Lung microvascular endothelial cell (primary cell): ENCODE results near the gene SLC35B2. TPM values are rescaled to one million over a fixed set of nuclear protein-coding genes. Genes with fewer than 3 reads are reported as not detected.

ENCODE experiments used
- DNase-seq, 2 donors: peaks; one replicate each; pipeline versions ENCODE4 v3.0.0 to v3.0.0-alpha.2; 2010; ENCODE audit warnings: low read depth in 2 of 2
- total RNA-seq: library from RNA; depleted of rRNA; stranded (reverse); fragments of >200 nt; gene quantifications from 2 replicates; pipeline ENCODE4 v1.2.1, GENCODE V29; 2014

Gene SLC35B2
- total RNA-seq, 1 donor from 2014 or later: 40.3 TPM

- peak in 1 of 2 donors; percentile 50 for DNase-seq
Observed at GRCh38 chr6:44222486-44223318, 34.6 kb downstream of the SLC35B2 start.

GRCh38 chr6:44221961-44222335 is 35.4 kb downstream of the SLC35B2 start:
- DNase-seq: peak in 1 of 2 donors; percentile 62

GRCh38 chr6:44221291-44221960 is 35.9 kb downstream of the SLC35B2 start:
- DNase-seq: peak; percentile 91

GRCh38 chr6:44220913-44221290 is 36.4 kb downstream of the SLC35B2 start:
- DNase-seq: no peak

- DNase-seq: no peak
Observed at GRCh38 chr6:44219815-44220784, 37.2 kb downstream of the SLC35B2 start.

GRCh38 chr6:44219053-44219814 is 38.1 kb downstream of the SLC35B2 start:
- DNase-seq: peak; percentile 87 to 93

GRCh38 chr6:44217332-44218143 is 39.8 kb downstream of the SLC35B2 start:
- DNase-seq: no peak

GRCh38 chr6:44216677-44217331 is 40.5 kb downstream of the SLC35B2 start, which contains the start of gene MYMX:
Gene MYMX, plus strand, starts transcription at chr6:44216926. Its CDS starts 546 bp downstream, at chr6:44217472.
- DNase-seq: no peak

- no peak for DNase-seq
Observed at GRCh38 chr6:44214307-44214706, 43.0 kb downstream of the SLC35B2 start.

- DNase-seq: no peak
Observed at GRCh38 chr6:44211284-44211683, 46.0 kb downstream of the SLC35B2 start.

GRCh38 chr6:44207966-44208365 is 49.4 kb downstream of the SLC35B2 start:
- DNase-seq: no peak

Other genes starting within 250 kb of the SLC35B2 start
- gene MRPL14, start 130.1 kb downstream of the SLC35B2 start, total RNA-seq: 65.4 and 67.1 TPM in 2 replicates
- 11.3 and 21.2 TPM in 2 replicates for gene TMEM63B, start 130.0 kb downstream of the SLC35B2 start, total RNA-seq
- 0.20 and 0.65 TPM in 2 replicates for gene CAPN11, start 98.7 kb downstream of the SLC35B2 start, total RNA-seq
- 0.22 TPM in 1 of 2 replicates, not detected in the other for gene MYMX, start 40.6 kb downstream of the SLC35B2 start, total RNA-seq
- 25.3 and 28.6 TPM in 2 replicates for gene SLC29A1, start 33.9 kb downstream of the SLC35B2 start, total RNA-seq
- 317 and 430 TPM in 2 replicates for gene HSP90AB1, start 10.4 kb downstream of the SLC35B2 start, total RNA-seq
- gene NFKBIE, start 8.0 kb upstream of the SLC35B2 start, total RNA-seq: 7.6 and 9.9 TPM in 2 replicates
- gene TMEM151B, start 12.9 kb upstream of the SLC35B2 start, total RNA-seq: under 0.01 TPM in 1 of 2 replicates, not detected in the other
- 8.1 and 9.7 TPM in 2 replicates for gene AARS2, start 55.8 kb upstream of the SLC35B2 start, total RNA-seq
- gene SPATS1, start 85.1 kb upstream of the SLC35B2 start, total RNA-seq: not detected in 2 replicates
- gene CDC5L, start 130.2 kb upstream of the SLC35B2 start, total RNA-seq: 12.4 and 16.3 TPM in 2 replicates